Measurements from ENCODE around the gene BCDIN3D. TPM values are rescaled to one million over a fixed set of nuclear protein-coding genes. Genes with fewer than 3 reads are reported as not detected.

The BCDIN3D gene
- total RNA-seq, 1 experiment from 2014 or later, result 4.9 TPM

- no peak for DNase-seq (ENCODE audit: low spot score)
Observed at GRCh38 chr12:49821373-49822287, 21.3 kb downstream of the BCDIN3D start.

GRCh38 chr12:49819786-49820185 lies 23.1 kb downstream of the BCDIN3D start:
- DNase-seq (ENCODE audit: low spot score), result no peak

- DNase-seq (ENCODE audit: low spot score), result no peak
Observed at GRCh38 chr12:49818241-49818895, 24.5 kb downstream of the BCDIN3D start.

GRCh38 chr12:49813131-49813530 lies 29.8 kb downstream of the BCDIN3D start:
- no peak for DNase-seq (ENCODE audit: low spot score)

- DNase-seq (ENCODE audit: low spot score), result no peak
Observed at GRCh38 chr12:49811961-49812401, 30.9 kb downstream of the BCDIN3D start.

- no peak for DNase-seq (ENCODE audit: low spot score)
Observed at GRCh38 chr12:49811136-49811535, 31.8 kb downstream of the BCDIN3D start.

- DNase-seq (ENCODE audit: low spot score), result no peak
Observed at GRCh38 chr12:49809906-49810389, 33.0 kb downstream of the BCDIN3D start.

- DNase-seq (ENCODE audit: low spot score), result no peak
Observed at GRCh38 chr12:49809381-49809905, 33.5 kb downstream of the BCDIN3D start.

- no peak for DNase-seq (ENCODE audit: low spot score)
Observed at GRCh38 chr12:49808686-49809380, 34.1 kb downstream of the BCDIN3D start.

- DNase-seq (ENCODE audit: low spot score), result no peak
Observed at GRCh38 chr12:49807991-49808580, 34.8 kb downstream of the BCDIN3D start.

GRCh38 chr12:49806877-49807276 lies 36.0 kb downstream of the BCDIN3D start:
- no peak for DNase-seq (ENCODE audit: low spot score)

- DNase-seq (ENCODE audit: low spot score), result no peak
Observed at GRCh38 chr12:49806321-49806813, 36.5 kb downstream of the BCDIN3D start.

- DNase-seq (ENCODE audit: low spot score), result no peak
Observed at GRCh38 chr12:49805409-49805808, 37.5 kb downstream of the BCDIN3D start.

GRCh38 chr12:49804821-49805220 lies 38.1 kb downstream of the BCDIN3D start:
- DNase-seq (ENCODE audit: low spot score), result no peak

GRCh38 chr12:49803693-49804450 lies 39.0 kb downstream of the BCDIN3D start:
- no peak for DNase-seq (ENCODE audit: low spot score)

GRCh38 chr12:49801141-49802063 lies 41.5 kb downstream of the BCDIN3D start:
- DNase-seq (ENCODE audit: low spot score), result no peak

- DNase-seq (ENCODE audit: low spot score), result no peak
Observed at GRCh38 chr12:49800421-49801140, 42.3 kb downstream of the BCDIN3D start.

- no peak for DNase-seq (ENCODE audit: low spot score)
Observed at GRCh38 chr12:49798934-49799333, 44.0 kb downstream of the BCDIN3D start.

- DNase-seq (ENCODE audit: low spot score), result no peak
Observed at GRCh38 chr12:49798248-49798647, 44.7 kb downstream of the BCDIN3D start.

Data from H4 (cell line).